COLO829 (cell line): Measurements from ENCODE around the gene INPP5B.
"Not testable (repeated sequence)": the region's sequence is repeated elsewhere in the genome, so short reads cannot be mapped to it uniquely, and the experiment has no call there.

Source experiments
- DNase-seq: peaks from one replicate; pipeline ENCODE4 v3.0.0; 2012; ENCODE audit warnings: low spot score

Gene INPP5B

DNA sequence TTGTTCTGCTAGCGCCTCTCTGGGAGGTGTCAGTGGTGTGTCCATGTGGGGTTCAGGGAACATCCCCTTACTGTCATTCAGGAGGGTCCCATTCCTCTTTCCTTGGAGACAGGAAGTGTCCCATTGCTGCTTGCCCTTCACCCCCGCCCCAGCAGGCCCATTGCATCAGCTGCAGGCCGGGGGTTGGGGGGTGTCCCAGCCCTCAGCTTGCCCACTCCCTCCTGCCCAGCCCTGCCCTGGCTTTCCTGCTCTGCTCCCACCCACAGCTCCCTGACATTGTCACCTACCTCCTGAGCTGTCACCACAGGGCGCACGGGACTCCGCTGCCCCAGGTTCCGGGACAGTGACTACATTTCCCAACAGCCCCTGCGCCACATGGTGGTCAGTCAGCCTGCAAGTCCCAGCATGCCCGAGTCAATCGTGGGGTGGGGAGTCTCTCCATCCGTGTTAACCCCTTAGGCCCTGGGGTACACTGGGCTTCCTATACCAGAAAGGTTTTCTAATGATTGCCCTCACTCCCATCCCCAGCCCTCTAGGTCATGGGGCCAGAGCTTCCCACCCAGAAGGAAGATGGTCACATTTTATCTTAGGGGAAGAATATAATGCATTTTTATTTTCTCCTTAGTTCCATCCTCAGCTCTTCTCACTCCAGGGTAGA lies at the start of gene INPP5B:
TSS of gene INPP5B (minus strand) at position 351 of the 658 bp plus-strand sequence. CDS start 745 bp downstream, outside the sequence.
- DNase-seq: peak; percentile 89

DNA sequence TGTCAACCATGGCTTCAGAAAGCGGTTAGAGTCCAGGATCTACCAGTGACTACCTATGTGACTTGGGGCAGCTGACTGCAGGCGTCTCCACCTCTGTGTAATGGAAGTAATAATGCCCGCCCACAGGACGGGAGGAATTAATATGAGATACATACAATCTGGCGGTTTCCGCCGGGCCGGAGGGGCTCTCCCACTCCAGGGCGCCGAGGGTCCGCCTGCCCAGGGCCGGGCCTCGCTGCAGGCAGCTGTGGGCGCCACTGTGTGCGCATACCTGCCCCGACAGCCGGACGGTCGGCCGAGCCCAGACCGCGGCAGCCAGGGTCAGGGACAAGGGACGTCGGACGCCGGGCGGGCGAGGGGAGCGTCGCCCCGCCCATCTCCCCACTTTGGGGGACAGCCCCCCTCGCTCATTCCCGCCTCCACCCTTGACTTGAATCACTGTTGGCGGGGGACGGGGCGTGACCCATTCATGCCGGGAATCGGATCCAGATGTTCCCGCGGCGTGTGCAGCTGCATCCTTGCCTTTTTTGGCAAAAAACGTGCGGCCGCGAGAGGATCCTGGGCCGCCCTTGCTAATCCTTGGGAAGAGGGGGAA lies 49.0 kb upstream of the INPP5B start:
- DNase-seq: no peak

DNA sequence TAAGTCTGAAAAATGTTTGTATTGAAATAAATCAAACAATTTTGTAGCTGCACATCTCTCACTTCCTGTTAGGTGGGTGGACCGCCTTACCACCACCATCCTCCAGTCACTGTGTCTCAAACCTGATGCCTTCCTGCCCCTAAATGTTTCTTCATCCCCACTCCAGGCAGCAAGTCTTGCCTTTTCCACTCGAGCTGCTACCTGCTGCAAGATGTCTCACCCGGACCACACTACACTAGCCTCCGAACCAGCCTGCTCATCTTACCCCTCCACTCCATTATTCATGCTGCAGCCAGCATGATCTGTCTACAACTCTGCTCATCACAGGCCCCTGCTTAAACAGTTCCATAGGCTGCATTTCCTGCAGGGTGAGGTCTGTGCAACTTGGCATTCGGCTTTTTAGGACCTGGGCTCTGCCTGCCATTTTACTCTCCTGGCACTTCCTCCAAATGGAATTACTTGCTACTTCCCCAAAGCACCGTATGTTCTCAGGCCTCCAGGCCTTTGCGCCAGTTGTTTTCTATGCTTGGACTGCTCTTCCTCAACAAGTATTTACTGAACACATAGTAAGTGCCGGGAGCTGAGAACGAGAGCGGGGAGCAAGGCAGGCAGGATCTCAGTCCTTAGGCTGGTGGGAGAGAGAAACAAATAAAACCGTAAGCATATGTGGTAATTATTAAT lies 48.2 kb upstream of the INPP5B start:
- DNase-seq: no peak

DNA sequence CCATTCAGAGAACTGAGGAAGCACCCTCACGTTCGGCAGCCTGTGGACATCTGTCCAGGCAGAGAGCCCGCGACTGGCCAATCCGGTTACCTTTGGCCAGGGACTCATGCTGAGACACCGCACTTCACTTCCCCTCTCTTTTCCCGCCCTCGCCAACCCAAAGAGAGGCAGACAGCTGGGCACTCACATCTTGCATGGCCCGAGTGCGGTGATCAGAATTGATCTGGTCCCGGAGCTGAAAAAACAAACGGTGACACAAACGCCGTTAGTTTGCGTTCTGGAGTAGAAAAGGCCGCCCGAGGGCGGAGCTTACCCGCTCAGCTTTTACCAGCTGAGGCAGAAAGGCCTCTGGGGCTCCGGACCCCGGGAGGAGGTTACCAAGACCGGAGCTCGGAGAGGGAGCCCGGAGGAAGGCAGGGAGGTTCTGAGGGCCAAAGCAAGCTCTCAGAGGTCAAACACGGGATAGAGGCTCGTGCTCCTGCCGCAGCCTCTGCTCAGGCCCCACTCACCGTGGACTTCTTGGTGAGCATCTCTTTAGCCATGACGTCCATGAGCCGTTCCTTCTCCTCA lies 42.6 kb upstream of the INPP5B start:
- DNase-seq: no peak

DNA sequence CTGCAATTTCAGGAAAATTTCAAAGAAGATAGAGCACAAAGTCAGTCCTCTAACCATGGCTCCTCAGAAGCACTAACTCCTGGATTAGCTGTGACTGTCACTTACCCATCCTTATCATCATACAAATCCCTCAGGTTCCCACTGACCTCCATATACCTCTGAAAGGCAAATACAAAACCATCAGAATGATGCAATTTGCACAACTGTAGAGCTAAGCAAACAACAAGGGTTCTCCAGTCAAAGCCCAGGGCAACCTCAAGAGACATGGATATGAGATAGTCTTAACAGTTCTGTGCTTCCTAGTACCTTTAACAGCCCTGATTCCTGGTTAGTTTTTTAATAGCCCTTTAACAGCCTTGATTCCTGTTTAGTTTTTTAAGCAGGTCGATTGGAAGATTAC lies 40.8 kb upstream of the INPP5B start:
- no peak for DNase-seq

DNA sequence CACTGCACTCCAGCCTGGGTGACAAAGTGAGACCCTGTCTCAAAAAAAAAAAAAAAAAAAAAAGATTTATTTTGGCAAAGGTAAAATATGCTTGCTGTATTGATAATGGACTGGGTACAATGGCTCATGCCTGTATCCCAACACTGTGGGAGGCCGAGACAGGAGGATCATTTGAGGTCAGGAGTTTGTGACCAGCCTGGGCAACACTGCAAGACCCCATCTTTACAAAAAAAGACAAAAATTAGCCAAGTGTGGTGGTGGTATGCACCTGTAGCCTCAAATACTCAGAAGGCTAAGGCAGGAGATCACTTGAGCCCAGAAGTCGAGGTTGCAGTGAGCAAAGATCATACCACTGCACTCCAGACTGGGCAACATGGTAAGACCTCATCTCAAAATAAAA lies 36.7 kb upstream of the INPP5B start:
- DNase-seq: no peak

DNA sequence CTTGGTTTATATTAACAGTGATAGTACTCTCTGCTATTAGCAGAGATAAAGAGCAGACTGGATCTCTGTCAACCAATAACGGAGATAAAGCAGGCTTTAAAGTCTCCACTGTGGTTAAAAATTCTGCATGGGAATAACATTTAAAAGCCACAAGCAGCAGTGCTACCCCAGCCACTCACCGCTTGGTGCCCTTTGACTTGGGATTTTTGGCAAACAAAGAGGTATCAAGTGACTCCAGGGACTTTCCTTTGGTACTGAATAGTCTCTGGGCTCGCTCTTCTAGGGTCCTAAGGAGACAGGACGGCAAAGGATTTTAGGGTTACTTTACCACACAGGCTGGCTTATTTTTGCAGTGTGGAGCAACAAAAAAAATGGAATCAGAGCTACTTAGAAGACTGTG lies 31.7 kb upstream of the INPP5B start:
- no peak for DNase-seq

DNA sequence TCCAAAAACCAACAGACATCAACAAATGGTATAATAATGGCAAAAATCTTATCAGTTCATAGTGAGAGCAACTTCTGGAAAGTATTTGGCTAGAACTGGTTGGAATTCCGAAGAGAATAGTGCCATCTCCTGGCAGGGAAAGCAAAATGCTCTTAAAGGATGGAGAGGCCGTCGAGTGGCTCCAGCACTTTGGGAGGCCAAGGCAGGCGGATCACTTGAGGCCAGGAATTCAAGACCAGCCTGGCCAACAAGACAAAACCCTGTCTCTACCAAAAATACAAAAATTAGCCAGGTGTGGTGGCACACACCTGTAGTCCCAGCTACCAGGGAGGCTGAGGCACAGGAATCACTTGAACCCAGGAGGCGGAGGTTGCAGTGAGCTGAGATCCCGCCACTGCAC lies 28.2 kb upstream of the INPP5B start:
- DNase-seq: peak; percentile 53

DNA sequence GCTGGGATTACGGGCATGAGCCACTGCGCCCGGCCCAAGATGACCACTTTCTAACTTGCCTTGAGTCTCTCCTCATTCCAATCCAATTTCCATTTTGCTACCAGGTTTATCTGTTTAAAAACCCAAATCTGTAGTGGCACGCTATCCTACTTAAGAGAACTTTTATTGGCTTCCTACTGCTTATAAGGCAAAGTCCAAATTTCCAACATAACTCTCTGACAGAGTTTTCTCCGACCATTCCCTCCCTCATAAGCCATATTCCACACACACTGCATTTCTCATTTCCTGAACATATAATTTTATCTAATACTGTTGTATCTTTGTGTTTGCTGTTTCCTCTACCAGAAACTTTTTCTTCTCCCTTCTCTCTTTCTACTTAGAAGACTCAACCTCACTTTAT lies 27.7 kb upstream of the INPP5B start:
- DNase-seq: no peak

DNA sequence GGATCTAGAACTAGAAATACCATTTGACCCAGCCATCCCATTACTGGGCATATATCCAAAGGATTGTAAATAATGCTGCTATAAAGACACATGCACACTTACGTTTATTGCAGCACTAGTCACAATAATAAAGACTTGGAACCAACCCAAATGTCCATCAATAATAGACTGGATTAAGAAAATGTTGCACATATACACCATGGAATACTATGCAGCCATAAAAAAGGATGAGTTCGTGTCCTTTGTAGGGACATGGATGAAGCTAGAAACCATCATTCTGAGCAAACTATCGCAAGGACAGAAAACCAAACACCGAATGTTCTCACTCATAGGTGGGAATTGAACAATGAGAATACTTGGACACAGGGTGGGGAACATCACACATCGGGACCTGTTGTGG lies 26.8 kb upstream of the INPP5B start:
- DNase-seq: not testable (repeated sequence)

DNA sequence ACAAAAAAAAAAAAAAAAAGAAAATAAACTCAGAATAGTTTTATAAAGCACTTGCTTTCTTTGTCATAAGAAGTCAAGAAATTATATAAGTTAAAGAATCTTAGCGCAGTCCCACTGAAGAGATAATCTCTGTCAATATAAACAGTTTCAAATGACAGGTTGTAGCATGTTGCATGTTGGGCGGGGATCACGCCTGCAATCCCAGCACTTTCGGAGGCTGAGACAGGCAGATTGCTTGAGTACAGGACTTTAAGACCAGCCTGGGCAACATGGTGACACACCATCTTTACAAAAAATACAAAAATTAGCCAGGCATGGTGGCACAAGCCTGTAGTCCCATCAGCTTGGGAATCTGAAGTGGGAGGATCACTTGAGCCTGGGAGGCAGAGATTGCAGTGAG lies 18.4 kb upstream of the INPP5B start:
- DNase-seq: no peak

DNA sequence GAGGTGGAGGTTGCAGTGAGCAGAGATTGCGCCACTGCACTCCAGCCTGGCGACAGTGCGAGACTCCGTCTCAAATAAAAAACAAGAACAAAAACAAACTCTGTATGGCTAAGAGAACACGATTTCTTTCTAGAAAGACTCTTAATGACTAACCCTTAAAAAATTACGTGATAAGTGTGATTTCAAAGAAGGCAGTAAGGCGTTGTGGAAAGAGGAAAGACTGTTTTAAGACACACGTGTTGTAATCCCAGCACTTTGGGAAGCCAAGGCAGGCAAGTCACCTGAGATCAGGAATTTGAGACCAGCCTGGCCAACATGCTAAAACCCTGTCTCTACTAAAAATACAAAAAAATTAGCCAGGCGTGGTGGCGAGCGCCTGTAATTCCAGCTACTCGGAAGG lies 17.3 kb upstream of the INPP5B start:
- not testable (repeated sequence) for DNase-seq

DNA sequence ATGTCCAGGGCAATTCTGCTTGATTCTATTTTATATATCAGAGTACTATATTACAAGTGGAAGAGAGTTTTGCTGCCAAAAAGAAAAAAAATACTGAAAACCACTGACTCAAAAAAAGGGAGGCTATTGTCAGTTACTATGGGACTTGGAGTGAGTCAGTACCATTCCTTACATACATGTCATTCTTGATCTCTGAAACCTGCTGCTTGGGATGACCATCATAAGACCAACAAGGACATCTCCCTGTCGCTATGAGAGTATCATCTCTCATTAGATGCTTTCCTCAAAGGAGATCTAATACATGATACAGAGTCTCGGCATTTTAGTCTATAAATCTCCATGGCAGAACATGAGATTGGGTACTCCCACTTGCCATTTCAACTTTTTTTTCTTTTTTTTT lies 11.8 kb upstream of the INPP5B start:
- DNase-seq: peak; percentile 58

DNA sequence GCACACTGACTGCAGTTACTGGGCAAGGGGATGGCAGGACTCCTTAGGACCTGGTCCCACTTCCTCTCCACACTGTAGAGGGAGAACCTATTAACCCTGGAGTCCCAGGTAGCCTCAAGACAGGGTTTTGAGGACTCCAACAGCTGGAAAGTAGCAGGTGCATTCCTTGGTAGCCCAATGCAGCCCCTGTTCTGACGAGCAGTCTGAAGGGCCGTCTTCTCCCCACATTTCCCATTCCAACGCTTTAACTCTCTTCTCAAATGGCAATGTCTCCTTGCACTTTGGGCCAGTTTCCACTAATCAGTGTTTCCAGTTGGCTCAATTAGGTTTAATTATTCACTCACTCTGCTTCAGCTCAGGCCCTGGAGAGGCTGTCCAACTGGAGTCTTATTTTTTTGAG lies 8.8 kb upstream of the INPP5B start:
- DNase-seq: no peak

DNA sequence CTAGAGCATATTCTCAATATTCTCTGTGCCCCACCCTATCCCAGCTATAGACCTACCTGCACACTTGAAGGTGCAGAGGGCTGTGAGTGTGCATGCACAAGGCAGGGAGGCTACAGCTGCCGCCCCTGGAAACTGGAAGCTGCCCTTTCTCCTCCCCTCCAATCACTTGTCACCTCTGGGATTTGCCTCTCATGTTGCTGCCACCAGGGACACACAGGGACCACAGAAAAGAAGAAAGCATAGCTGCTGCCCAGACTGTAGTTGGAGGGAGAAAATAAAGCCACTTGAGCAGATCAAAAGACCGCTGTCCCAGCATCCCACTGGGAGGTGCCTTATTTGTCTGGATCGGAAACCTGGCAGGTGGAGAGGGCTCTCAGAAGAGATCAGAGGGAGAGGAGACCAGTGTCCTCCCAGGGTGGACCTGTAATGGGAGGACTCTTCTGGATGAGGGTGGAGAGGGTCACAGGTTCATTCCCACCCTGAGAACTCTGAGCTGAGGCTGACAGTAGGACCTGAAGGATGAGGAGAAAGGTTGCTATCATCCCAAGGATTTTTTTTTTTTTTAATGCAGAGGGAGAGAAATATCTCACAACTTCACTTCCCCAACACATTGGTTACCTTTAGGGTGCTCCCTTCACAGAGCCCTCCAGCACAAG lies 7.6 kb upstream of the INPP5B start:
- no peak for DNase-seq

DNA sequence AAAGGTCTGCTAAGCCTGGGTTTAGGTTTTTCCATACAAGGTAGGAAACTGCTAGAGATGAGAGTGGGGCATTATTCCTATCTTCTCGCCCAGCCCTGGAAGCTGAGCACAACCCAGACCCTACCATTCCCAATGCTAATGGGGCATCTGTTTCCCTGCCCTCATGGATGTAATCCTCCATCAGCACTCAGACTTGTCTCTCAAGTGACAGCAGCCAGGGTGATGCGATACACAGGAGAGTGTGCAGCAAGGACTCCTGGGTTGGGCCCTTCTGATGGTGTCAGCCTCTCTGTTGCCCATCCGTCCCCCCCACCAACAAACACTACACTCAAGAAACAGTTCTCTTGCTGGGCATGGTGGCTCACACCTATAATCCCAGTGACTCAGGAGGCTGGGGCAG lies 5.9 kb upstream of the INPP5B start:
- DNase-seq: no peak

DNA sequence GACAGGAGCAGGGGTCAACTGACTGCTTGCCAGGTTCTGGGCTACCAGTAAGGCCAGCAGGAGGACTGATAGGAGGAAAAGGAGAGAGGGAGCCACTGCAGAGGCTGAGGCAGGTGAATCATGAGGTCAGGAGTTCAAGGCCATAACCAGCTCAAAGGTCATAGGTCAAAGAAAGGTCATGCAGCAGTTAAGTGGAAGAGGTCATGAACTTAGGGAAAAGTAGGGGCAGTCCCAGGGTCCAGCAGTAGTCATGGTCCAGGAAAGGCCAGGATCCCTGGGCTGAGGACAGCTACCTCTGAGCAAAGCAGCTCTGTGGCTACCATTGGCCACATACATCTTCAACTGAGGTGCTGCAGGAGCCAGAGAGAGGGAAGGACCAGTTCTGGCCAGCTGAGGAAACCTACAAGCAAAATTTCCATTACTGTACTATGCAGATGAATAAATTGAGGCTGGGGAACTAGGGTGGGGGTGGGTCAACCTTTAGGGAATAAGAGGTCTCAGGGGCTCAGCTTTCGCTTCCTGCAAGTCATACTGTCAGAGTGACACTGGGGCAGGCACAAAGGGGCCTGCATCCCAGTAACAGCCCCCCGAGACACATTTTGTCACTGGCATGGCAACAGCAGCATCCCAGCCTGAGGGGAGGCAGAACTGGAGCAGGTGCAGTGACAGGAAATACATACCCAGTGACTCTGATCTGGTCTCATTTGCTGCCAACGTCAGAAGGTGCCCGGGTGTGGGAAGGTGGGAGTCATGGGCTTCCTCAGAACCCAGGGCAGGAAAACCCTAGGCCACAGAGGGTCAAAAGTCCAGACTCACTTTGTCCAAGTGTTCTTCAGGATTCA lies 5.2 kb upstream of the INPP5B start:
- no peak for DNase-seq

DNA sequence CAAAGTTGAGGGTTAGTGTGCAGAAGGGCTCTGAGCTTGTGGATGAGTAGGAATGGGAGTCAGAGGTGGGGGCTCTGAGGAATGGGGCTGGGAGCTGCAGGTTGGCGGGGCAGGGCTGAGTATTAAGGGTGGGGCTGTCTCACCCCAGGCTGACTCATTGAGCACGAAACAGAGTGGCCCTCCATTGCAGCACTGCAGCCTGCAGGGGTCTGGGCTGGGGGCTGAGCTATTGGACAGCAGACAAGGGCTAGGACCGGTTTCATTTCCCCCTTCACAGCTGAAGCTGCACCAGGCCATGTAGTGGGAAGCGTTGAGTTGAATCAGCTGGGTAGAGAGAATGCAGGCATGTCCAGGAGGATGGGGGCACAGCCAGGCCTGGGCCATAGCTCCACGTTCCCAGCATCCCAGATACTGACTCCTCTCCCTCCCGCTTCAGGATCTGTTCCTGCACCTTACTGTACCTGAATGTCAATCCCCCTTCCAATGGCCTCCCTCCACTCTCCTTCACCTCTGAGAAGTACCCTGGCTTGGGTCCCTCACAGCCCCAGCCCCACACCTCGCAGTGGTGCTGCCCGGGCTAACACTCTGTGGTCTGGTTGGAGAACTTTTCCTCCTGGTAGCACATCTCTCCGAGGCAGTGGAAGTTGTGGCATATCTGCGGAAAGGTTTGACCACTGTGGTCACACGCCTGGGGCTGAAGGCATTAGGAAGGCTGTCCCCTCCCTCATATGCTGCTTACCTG lies 4.4 kb upstream of the INPP5B start:
- no peak for DNase-seq

DNA sequence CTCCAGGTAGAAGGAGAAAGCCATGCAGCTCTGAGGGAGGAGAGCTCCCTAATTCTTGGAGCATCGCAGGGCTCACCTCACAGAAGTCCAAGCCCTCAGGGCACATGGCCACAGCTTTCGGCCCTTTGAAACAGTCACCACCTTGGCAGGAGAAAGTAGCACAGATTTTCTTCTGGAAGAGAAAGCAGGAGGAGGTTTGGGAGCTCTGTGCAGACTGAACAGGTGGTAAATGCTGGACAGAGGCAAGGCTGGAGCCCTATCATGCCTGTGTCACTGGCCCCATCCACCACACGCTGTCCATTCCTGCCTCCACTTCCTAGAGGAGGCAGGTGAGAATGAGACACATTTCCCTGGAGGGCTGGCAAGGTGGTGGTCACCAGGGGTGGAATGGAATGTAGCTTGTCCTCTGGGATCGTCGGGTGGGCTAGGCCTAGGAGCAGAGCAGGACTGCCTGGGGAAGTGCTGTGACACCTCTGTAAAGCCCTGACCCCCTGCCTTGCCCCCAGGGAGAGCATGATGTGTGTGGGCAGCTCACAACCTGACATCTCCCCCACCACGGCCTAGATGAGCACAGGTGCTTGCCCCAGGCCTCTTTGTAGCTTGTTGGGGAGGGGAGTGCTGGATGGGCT lies 2.8 kb upstream of the INPP5B start:
- DNase-seq: no peak

DNA sequence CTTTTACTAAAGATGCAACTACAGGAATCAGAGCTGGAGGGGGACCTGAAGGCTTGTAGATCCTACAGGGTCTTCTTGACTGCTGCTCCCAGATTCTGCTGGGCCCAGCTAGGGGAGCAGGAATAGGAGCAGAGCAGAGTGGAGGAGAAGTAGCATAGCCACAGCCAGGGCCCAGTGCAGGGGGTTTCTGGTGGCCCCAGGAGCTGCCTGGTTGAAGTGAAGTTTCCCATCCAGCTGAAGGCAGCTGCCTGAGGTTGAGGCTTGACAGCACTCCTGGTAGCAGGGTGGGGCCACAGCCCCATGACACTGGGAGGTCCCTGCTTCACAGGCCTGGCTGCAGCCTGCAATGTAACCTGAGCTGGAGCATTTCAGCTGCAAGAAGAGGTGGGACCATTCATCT lies 2.0 kb upstream of the INPP5B start:
- DNase-seq: no peak

DNA sequence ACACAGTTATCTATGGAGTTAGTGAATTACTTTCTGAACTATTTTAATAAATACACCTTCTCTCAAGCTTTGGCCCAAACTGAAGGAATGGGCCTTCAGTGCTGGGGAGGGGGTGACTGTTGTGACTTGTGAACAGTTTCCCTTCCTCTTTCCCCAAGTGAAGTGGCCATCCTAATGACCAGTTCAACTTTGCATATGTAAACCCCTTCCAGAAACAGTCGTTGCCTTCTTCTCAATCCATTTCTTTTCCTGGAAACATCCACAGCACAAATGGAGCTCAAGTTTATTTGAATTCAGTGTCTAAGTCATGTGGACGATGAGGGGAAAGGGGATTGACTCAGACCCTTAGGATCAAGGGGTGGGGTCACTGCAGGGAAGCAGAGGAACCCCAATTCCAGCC lies 1.3 kb upstream of the INPP5B start:
- no peak for DNase-seq
